Measurements from ENCODE around the gene ANKRD6.

The ANKRD6 gene

DNA sequence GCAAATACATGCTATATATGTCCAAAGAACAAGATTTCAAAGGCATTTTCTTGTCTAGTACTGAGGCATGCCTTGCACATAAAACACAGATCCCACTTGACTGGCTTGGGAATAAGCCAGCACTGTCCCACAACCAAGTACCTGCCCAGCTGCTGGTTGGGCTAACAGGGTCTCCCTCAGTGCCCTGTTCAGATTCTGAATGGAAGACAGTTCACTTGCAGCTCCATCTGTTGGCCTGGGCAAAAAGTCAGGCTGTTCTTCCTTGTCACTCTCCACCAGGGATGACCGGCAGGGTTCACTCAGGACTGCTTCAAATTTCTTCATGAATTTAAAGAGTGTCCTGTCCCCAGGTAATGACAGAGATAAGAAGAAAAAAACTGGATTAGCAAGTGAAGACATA, 250.0 kb downstream of the ANKRD6 start:
- DNase-seq (ENCODE audit: low read depth, low spot score) = no peak
- ChIA-PET POLR2A (no interaction called here), CTCF (no interaction called here)
- TF ChIP-seq CTCF (IDR thresholded peaks at IDR 0.05; ENCODE audit: insufficient read depth, low read length, missing control alignments) = no peak
- H3K4me3 ChIP-seq (ENCODE audit: low read depth, low read length) = no peak overlapping the region

Measured in AG04449 (cell line).